SU-DHL-6 (cell line): ENCODE results near the gene CCDC86.

Experiments used
- H2AFZ ChIP-seq: fragments of 200-600 bp; sonication (generic); 2 replicates; pipeline ENCODE4 v1.6.1; 2014; ENCODE audit warnings: low read depth, mild to moderate bottlenecking, moderate library complexity, mixed read lengths, antibody characterized with exemption, low read length; ENCODE audit not compliant: severe bottlenecking
- H3F3A ChIP-seq: fragments of 200-600 bp; shearing (Covaris generic); 2 replicates; pipeline ENCODE4 v1.6.0; 2016; ENCODE audit warnings: antibody characterized with exemption, mild to moderate bottlenecking; ENCODE audit not compliant: insufficient read depth
- H3K27ac ChIP-seq: fragments of 200-600 bp; sonication (generic); 2 replicates; pipeline ENCODE4 v1.5.1; 2016; ENCODE audit warnings: low read depth, mild to moderate bottlenecking, low read length, moderate library complexity, mixed read lengths
- H3K27me3 ChIP-seq: fragments of 200-600 bp; sonication (generic), shearing (Covaris generic); 2 replicates; pipeline ENCODE4 v1.6.0; 2014; ENCODE audit warnings: mild to moderate bottlenecking, low read length
- H3K36me3 ChIP-seq: fragments of 200-600 bp; sonication (generic); 2 replicates; pipeline ENCODE4 v1.6.1; 2014; ENCODE audit warnings: mild to moderate bottlenecking, low read length, mixed read lengths
- H3K4me2 ChIP-seq: fragments of 300-600, 200-600 bp; shearing (Covaris generic), sonication (generic); 2 replicates; pipeline ENCODE4 v1.6.0; 2014; ENCODE audit warnings: low read length, low read depth, mild to moderate bottlenecking; ENCODE audit not compliant: poor library complexity, severe bottlenecking
- H3K4me3 ChIP-seq: fragments of 200-600 bp; sonication (generic); 2 replicates; pipeline ENCODE4 v1.5.1; 2014; ENCODE audit warnings: antibody characterized with exemption, low read length, mild to moderate bottlenecking, mixed read lengths; ENCODE audit not compliant: insufficient read depth, poor library complexity, severe bottlenecking
- H3K79me2 ChIP-seq: fragments of 200-600 bp; sonication (generic); 2 replicates; pipeline ENCODE4 v1.6.1; 2014; ENCODE audit warnings: mild to moderate bottlenecking, low read length, moderate library complexity; ENCODE audit not compliant: insufficient read depth
- H3K9ac ChIP-seq: fragments of 200-600 bp; sonication (generic); 2 replicates; pipeline ENCODE4 v1.7.0; 2014; ENCODE audit warnings: mild to moderate bottlenecking, low read length
- H3K9me2 ChIP-seq: fragments of 200-600 bp; sonication (generic); replicated peaks from 2 replicates; pipeline ENCODE4 v1.6.1; 2014; ENCODE audit warnings: low read length; ENCODE audit not compliant: insufficient read depth
- H3K9me3 ChIP-seq: fragments of 200-600 bp; sonication (generic); 2 replicates; pipeline ENCODE4 v1.6.1; 2014; ENCODE audit warnings: low read length, mixed read lengths; ENCODE audit not compliant: insufficient read depth
- H4K20me1 ChIP-seq: fragments of 200-600 bp; sonication (generic); 2 replicates; pipeline ENCODE4 v1.6.1; 2014; ENCODE audit warnings: low read depth, mild to moderate bottlenecking, antibody characterized with exemption, low read length, moderate library complexity, mixed read lengths
- CTCF ChIP-seq: fragments of 200-600 bp; sonication (generic); IDR thresholded peaks from one replicate; pipeline ENCODE4 v1.5.1; 2017; ENCODE audit warnings: antibody characterized with exemption, mild to moderate bottlenecking, low read length, moderate library complexity; ENCODE audit not compliant: insufficient read depth, poor library complexity, severe bottlenecking
- EZH2phosphoT487 ChIP-seq: fragments of 200-600 bp; sonication (generic), shearing (Covaris generic); conservative IDR thresholded peaks from 2 replicates; pipeline ENCODE4 v1.6.1; 2018; ENCODE audit warnings: mild to moderate bottlenecking, antibody characterized with exemption, low read length, moderate library complexity, mixed read lengths

The CCDC86 gene

GRCh38 chr11:60831143-60831500 lies 10.8 kb upstream of the CCDC86 start:
- Histone ChIP-seq H2AFZ (no peak overlapping the region), H3K27me3 (no peaks in the 10 kb centered on the region), H3K79me2 (no peaks in the 10 kb centered on the region), H3F3A (no peaks in the 10 kb centered on the region), H3K4me2 (no peak overlapping the region), H3K9me2 (no peaks in the 10 kb centered on the region), H3K27ac (no peak overlapping the region), H3K9me3 (no peaks in the 10 kb centered on the region), H3K4me3 (no peak overlapping the region), H4K20me1 (no peaks in the 10 kb centered on the region), H3K9ac (no peak overlapping the region), H3K36me3 (no peaks in the 10 kb centered on the region)
- TF ChIP-seq EZH2phosphoT487: no peak
- TF ChIP-seq CTCF: peak; percentile 85

- Histone ChIP-seq H3K27ac (no peak overlapping the region), H3K27me3 (no peaks in the 10 kb centered on the region)
Observed at GRCh38 chr11:60831501-60832079, 10.3 kb upstream of the CCDC86 start.

GRCh38 chr11:60834742-60835533 lies 7.0 kb upstream of the CCDC86 start:
- no peak overlapping the region for H3K27ac ChIP-seq

More at GRCh38 chr11:60831501-60832079, 10.3 kb upstream of the CCDC86 start:
- Histone ChIP-seq H3K9me2 (no peaks in the 10 kb centered on the region), H3F3A (no peaks in the 10 kb centered on the region), H3K36me3 (no peaks in the 10 kb centered on the region), H3K79me2 (no peaks in the 10 kb centered on the region), H2AFZ (no peak overlapping the region), H3K4me2 (no peak overlapping the region), H4K20me1 (no peaks in the 10 kb centered on the region), H3K9me3 (no peaks in the 10 kb centered on the region), H3K4me3 (no peak overlapping the region), H3K9ac (no peak overlapping the region)
- TF ChIP-seq EZH2phosphoT487: no peak
- no peak for TF ChIP-seq CTCF

More at GRCh38 chr11:60834742-60835533, 7.0 kb upstream of the CCDC86 start:
- Histone ChIP-seq H3K4me2 (no peak overlapping the region), H4K20me1 (no peaks in the 10 kb centered on the region), H3K9me3 (no peaks in the 10 kb centered on the region), H3K9ac (no peak overlapping the region), H3K79me2 (no peaks in the 10 kb centered on the region), H3F3A (no peaks in the 10 kb centered on the region), H3K4me3 (no peak overlapping the region), H3K27me3 (no peaks in the 10 kb centered on the region), H3K36me3 (no peaks in the 10 kb centered on the region), H3K9me2 (no peaks in the 10 kb centered on the region), H2AFZ (no peak overlapping the region)
- TF ChIP-seq EZH2phosphoT487: no peak
- no peak for TF ChIP-seq CTCF
